ENCODE data around the gene SDF4.
"Not testable (repeated sequence)": the region's sequence is repeated elsewhere in the genome, so short reads cannot be mapped to it uniquely, and the experiment has no call there.

The SDF4 gene

GRCh38 chr1:1259540-1259939 lies 27.7 kb upstream of the SDF4 start:
- DNase-seq, result no peak

- DNase-seq, result no peak
Measured at GRCh38 chr1:1259119-1259488, 27.3 kb upstream of the SDF4 start.

- DNase-seq, result no peak
Measured at GRCh38 chr1:1256956-1257871, 25.4 kb upstream of the SDF4 start.

GRCh38 chr1:1255611-1256010 lies 23.8 kb upstream of the SDF4 start:
- DNase-seq, result no peak

- DNase-seq, result no peak
Measured at GRCh38 chr1:1255078-1255477, 23.3 kb upstream of the SDF4 start.

- no peak for DNase-seq
Measured at GRCh38 chr1:1254667-1254998, 22.8 kb upstream of the SDF4 start.

GRCh38 chr1:1253972-1254666 lies 22.3 kb upstream of the SDF4 start:
- no peak for DNase-seq

GRCh38 chr1:1253314-1253713 lies 21.5 kb upstream of the SDF4 start:
- no peak for DNase-seq

GRCh38 chr1:1250786-1251284 lies 19.0 kb upstream of the SDF4 start:
- DNase-seq, result no peak

- not testable (repeated sequence) for DNase-seq
Measured at GRCh38 chr1:1248009-1248913, 16.5 kb upstream of the SDF4 start.

- DNase-seq, result no peak
Measured at GRCh38 chr1:1247341-1247913, 15.6 kb upstream of the SDF4 start.

- DNase-seq, result no peak
Measured at GRCh38 chr1:1246577-1247340, 15.0 kb upstream of the SDF4 start, which contains the start of gene C1QTNF12. Gene C1QTNF12, minus strand, starts transcription at chr1:1246722. Its CDS starts 32 bp downstream, at chr1:1246690.

- no peak for DNase-seq
Measured at GRCh38 chr1:1245817-1246576, 14.2 kb upstream of the SDF4 start.

GRCh38 chr1:1245178-1245816 lies 13.5 kb upstream of the SDF4 start:
- DNase-seq, result no peak

GRCh38 chr1:1244192-1244811 lies 12.5 kb upstream of the SDF4 start:
- DNase-seq, result no peak

GRCh38 chr1:1243807-1244191 lies 12.0 kb upstream of the SDF4 start:
- no peak for DNase-seq

GRCh38 chr1:1243266-1243660 lies 11.5 kb upstream of the SDF4 start:
- no peak for DNase-seq

GRCh38 chr1:1242461-1243265 lies 10.9 kb upstream of the SDF4 start:
- DNase-seq, result no peak

- DNase-seq, result no peak
Measured at GRCh38 chr1:1241588-1242219, 9.9 kb upstream of the SDF4 start.

Measured in NCI-H2029 treated with DMSO at 0.1 percent for 48 hours (cell line).